Right lobe of liver (tissue), 4 donors: ENCODE measurements around the gene PRKN.

ENCODE experiments used
- CTCF ChIP-seq, 4 donors: fragments of 200-600 bp in 3 of 4; fragments of 450-650 bp in 1 of 4; IDR thresholded peaks; one replicate each; pipeline versions ENCODE4 v1.5.1 to v1.8.0; 2016 to 2022; ENCODE audit warnings: antibody characterized with exemption in 4 of 4, mild to moderate bottlenecking in 2 of 4
- POLR2A ChIP-seq: fragments of 450-650 bp; IDR thresholded peaks from one replicate; pipeline ENCODE4 v1.6.1; 2017; ENCODE audit warnings: antibody characterized with exemption, mild to moderate bottlenecking
- donor health status: DM: no; HTN: no; CAD: no.
- donor health status: DM: no; HTN: no; CAD: no.
- donor health status: DM: no; HTN: yes; CAD: no.

GRCh38 chr6:162684052-162684451 lies 43.5 kb downstream of the PRKN start:
- TF ChIP-seq CTCF (IDR thresholded peaks at IDR 0.05) = no peak
- TF ChIP-seq POLR2A = no peak
